Neural crest cell (in vitro differentiated cells): ENCODE data around the gene FOXRED2. TPM values are rescaled to one million over a fixed set of nuclear protein-coding genes. Genes with fewer than 3 reads are reported as not detected.

Experiments used
- DNase-seq: peaks from one replicate; pipeline ENCODE4 v3.0.0; 2021; ENCODE audit warnings: low read depth, mixed read lengths, low spot score
- H3K27ac Mint-ChIP-seq: one replicate; pipeline ENCODE4 v1.8.0; 2021; ENCODE audit warnings: mild to moderate bottlenecking, mixed read lengths; ENCODE audit not compliant: unreplicated experiment
- H3K27me3 Mint-ChIP-seq: 2 replicates; pipeline ENCODE4 v1.8.0; 2021; ENCODE audit warnings: low read depth, mild to moderate bottlenecking, mixed read lengths
- H3K36me3 Mint-ChIP-seq: 2 replicates; pipeline ENCODE4 v1.8.0; 2021; ENCODE audit warnings: low read depth, mild to moderate bottlenecking, mixed read lengths
- H3K4me1 Mint-ChIP-seq: 2 replicates; pipeline ENCODE4 v1.8.0; 2021; ENCODE audit warnings: mixed read lengths
- H3K4me3 Mint-ChIP-seq: one replicate; pipeline ENCODE4 v1.8.0; 2021; ENCODE audit warnings: mild to moderate bottlenecking, mixed read lengths
- H3K9me3 Mint-ChIP-seq: 2 replicates; pipeline ENCODE4 v1.8.0; 2021; ENCODE audit warnings: mixed read lengths
- CTCF ChIP-seq: fragments of 200-600 bp; sonication (generic); conservative IDR thresholded peaks from 2 replicates; pipeline ENCODE4 v1.5.0; 2021; ENCODE audit warnings: antibody characterized with exemption, mild to moderate bottlenecking
- total RNA-seq: library from RNA; stranded (reverse); gene quantifications from 2 replicates; pipeline ENCODE4 v1.2.1, GENCODE V29; 2021

The FOXRED2 gene
- total RNA-seq, 1 donor from 2014 or later, result 45.1 TPM

GRCh38 chr22:36472689-36473088 is 34.2 kb downstream of the FOXRED2 start:
- Mint-ChIP-seq H3K4me3 (no peak overlapping the region), H3K4me1 (peaks cover 4% of the 10 kb centered on the region), H3K9me3 (no peaks in the 10 kb centered on the region), H3K36me3 (peaks cover 13% of the 10 kb centered on the region), H3K27ac (no peak overlapping the region), H3K27me3 (no peaks in the 10 kb centered on the region)
- no peak for TF ChIP-seq CTCF
- no peak for DNase-seq

GRCh38 chr22:36471341-36471821 is 35.5 kb downstream of the FOXRED2 start:
- no peaks in the 10 kb centered on the region for H3K9me3 Mint-ChIP-seq
- H3K4me3 Mint-ChIP-seq, result no peak overlapping the region
- peaks cover 4% of the 10 kb centered on the region for H3K4me1 Mint-ChIP-seq
- DNase-seq, result no peak
- peaks cover 9% of the 10 kb centered on the region for H3K36me3 Mint-ChIP-seq
- no peak for TF ChIP-seq CTCF
- no peaks in the 10 kb centered on the region for H3K27me3 Mint-ChIP-seq
- no peak overlapping the region for H3K27ac Mint-ChIP-seq

GRCh38 chr22:36470994-36471331 is 35.9 kb downstream of the FOXRED2 start:
- DNase-seq, result no peak
- Mint-ChIP-seq H3K9me3 (no peaks in the 10 kb centered on the region), H3K36me3 (peaks cover 6% of the 10 kb centered on the region), H3K27me3 (no peaks in the 10 kb centered on the region), H3K4me3 (no peak overlapping the region), H3K27ac (no peak overlapping the region), H3K4me1 (peaks cover 4% of the 10 kb centered on the region)
- TF ChIP-seq CTCF, result no peak

GRCh38 chr22:36470162-36470993 is 36.5 kb downstream of the FOXRED2 start:
- Mint-ChIP-seq H3K4me3 (no peak overlapping the region), H3K4me1 (peaks cover 4% of the 10 kb centered on the region), H3K36me3 (peaks cover 1% of the 10 kb centered on the region), H3K27me3 (no peaks in the 10 kb centered on the region), H3K9me3 (no peaks in the 10 kb centered on the region), H3K27ac (no peak overlapping the region)
- peak; percentile 74 for DNase-seq
- TF ChIP-seq CTCF, result peak; percentile 96

GRCh38 chr22:36469094-36469710 is 37.6 kb downstream of the FOXRED2 start:
- H3K27ac Mint-ChIP-seq, result peak overlapping the region; percentile 71
- no peaks in the 10 kb centered on the region for H3K9me3 Mint-ChIP-seq
- TF ChIP-seq CTCF, result no peak
- H3K36me3 Mint-ChIP-seq, result no peaks in the 10 kb centered on the region
- peaks cover 4% of the 10 kb centered on the region for H3K4me1 Mint-ChIP-seq
- H3K27me3 Mint-ChIP-seq, result no peaks in the 10 kb centered on the region
- no peak for DNase-seq
- no peak overlapping the region for H3K4me3 Mint-ChIP-seq
